HG03097 (cell line): Measurements from ENCODE around the gene SYT9.

Source experiments
- ATAC-seq: cut with Tn5 transposase; IDR thresholded peaks from one replicate; pipeline ENCODE4 v1.9.1; 2021; ENCODE audit not compliant: unreplicated experiment, low FRiP score

The SYT9 gene

GRCh38 chr11:7422544-7423331 is 171.0 kb downstream of the SYT9 start:
- ATAC-seq = no peak

- ATAC-seq = no peak
Measured at GRCh38 chr11:7423946-7424345, 172.2 kb downstream of the SYT9 start.

GRCh38 chr11:7427733-7428132 is 176.0 kb downstream of the SYT9 start:
- no peak for ATAC-seq

- no peak for ATAC-seq
Measured at GRCh38 chr11:7428196-7428595, 176.5 kb downstream of the SYT9 start.

- no peak for ATAC-seq
Measured at GRCh38 chr11:7430496-7430895, 178.8 kb downstream of the SYT9 start.

- ATAC-seq = no peak
Measured at GRCh38 chr11:7435176-7435575, 183.5 kb downstream of the SYT9 start.

- ATAC-seq = no peak
Measured at GRCh38 chr11:7436146-7436545, 184.4 kb downstream of the SYT9 start.

GRCh38 chr11:7436657-7437056 is 185.0 kb downstream of the SYT9 start:
- ATAC-seq = no peak

- ATAC-seq = no peak
Measured at GRCh38 chr11:7437696-7438095, 186.0 kb downstream of the SYT9 start.

- ATAC-seq = no peak
Measured at GRCh38 chr11:7439746-7440320, 188.1 kb downstream of the SYT9 start.

GRCh38 chr11:7442588-7443215 is 191.0 kb downstream of the SYT9 start:
- ATAC-seq = peak; percentile 76

GRCh38 chr11:7444091-7444981 is 192.6 kb downstream of the SYT9 start:
- no peak for ATAC-seq

GRCh38 chr11:7445564-7445963 is 193.9 kb downstream of the SYT9 start:
- ATAC-seq = no peak

GRCh38 chr11:7448201-7448600 is 196.5 kb downstream of the SYT9 start:
- ATAC-seq = no peak

GRCh38 chr11:7449211-7449840 is 197.6 kb downstream of the SYT9 start:
- no peak for ATAC-seq

- ATAC-seq = no peak
Measured at GRCh38 chr11:7449841-7450214, 198.1 kb downstream of the SYT9 start.

GRCh38 chr11:7450836-7451235 is 199.1 kb downstream of the SYT9 start:
- no peak for ATAC-seq

GRCh38 chr11:7451520-7451919 is 199.8 kb downstream of the SYT9 start:
- ATAC-seq = no peak

- no peak for ATAC-seq
Measured at GRCh38 chr11:7451952-7452494, 200.3 kb downstream of the SYT9 start.

- no peak for ATAC-seq
Measured at GRCh38 chr11:7454854-7455253, 203.2 kb downstream of the SYT9 start.
